Middle frontal gyrus (tissue), 1 donor: ENCODE data around the gene INPP5K.

Source experiments
- DNase-seq: peaks from one replicate; pipeline ENCODE4 v3.0.0-alpha.2; 2015; ENCODE audit warnings: low spot score; ENCODE audit errors: extremely low spot score

Gene INPP5K

GRCh38 chr17:1506649-1507267, 9.7 kb downstream of the INPP5K start:
- DNase-seq: no peak

- no peak for DNase-seq
Observed at GRCh38 chr17:1505586-1505985, 10.8 kb downstream of the INPP5K start.

GRCh38 chr17:1504866-1505265, 11.5 kb downstream of the INPP5K start:
- no peak for DNase-seq

GRCh38 chr17:1503699-1504098, 12.7 kb downstream of the INPP5K start:
- no peak for DNase-seq

- DNase-seq: no peak
Observed at GRCh38 chr17:1498869-1499268, 17.5 kb downstream of the INPP5K start.

GRCh38 chr17:1498233-1498632, 18.2 kb downstream of the INPP5K start:
- no peak for DNase-seq

- no peak for DNase-seq
Observed at GRCh38 chr17:1497831-1498230, 18.6 kb downstream of the INPP5K start.

- no peak for DNase-seq
Observed at GRCh38 chr17:1496869-1497268, 19.5 kb downstream of the INPP5K start.

- no peak for DNase-seq
Observed at GRCh38 chr17:1495265-1495989, 21.0 kb downstream of the INPP5K start.

GRCh38 chr17:1494736-1495253, 21.6 kb downstream of the INPP5K start:
- no peak for DNase-seq

GRCh38 chr17:1494203-1494602, 22.2 kb downstream of the INPP5K start:
- DNase-seq: no peak

- DNase-seq: no peak
Observed at GRCh38 chr17:1493291-1493980, 23.0 kb downstream of the INPP5K start.

- no peak for DNase-seq
Observed at GRCh38 chr17:1492249-1493206, 23.9 kb downstream of the INPP5K start, which contains the start of gene MYO1C. TSS of gene MYO1C (minus strand) at chr17:1492686. CDS start at chr17:1492487, 199 bp downstream.

GRCh38 chr17:1491443-1492248, 24.8 kb downstream of the INPP5K start:
- no peak for DNase-seq

- no peak for DNase-seq
Observed at GRCh38 chr17:1490643-1491442, 25.6 kb downstream of the INPP5K start.

- DNase-seq: no peak
Observed at GRCh38 chr17:1488826-1489270, 27.6 kb downstream of the INPP5K start.

- no peak for DNase-seq
Observed at GRCh38 chr17:1487939-1488825, 28.2 kb downstream of the INPP5K start.
